ENCODE measurements around the gene RIN3.

RIN3 gene

DNA sequence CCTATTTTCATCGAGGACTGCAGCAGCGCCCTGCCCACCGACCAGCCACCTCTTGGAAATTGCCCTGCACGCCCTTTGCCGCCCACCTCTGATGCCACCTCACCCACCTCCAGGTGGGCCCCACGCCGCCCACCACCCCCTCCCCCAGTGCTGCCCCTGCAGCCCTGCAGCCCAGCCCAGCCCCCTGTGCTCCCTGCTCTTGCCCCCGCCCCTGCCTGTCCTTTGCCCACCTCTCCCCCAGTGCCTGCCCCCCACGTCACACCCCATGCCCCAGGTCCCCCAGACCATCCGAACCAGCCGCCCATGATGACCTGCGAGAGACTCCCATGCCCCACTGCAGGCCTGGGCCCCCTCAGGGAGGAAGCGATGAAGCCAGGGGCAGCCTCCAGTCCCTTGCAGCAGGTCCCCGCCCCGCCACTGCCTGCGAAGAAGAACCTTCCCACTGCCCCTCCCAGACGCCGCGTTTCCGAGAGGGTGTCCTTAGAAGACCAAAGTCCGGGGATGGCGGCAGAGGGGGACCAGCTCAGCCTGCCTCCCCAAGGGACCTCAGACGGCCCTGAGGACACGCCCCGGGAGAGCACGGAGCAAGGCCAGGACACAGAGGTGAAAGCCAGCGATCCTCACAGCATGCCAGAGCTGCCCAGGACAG, 138.3 kb downstream of the RIN3 start:
- TF ChIP-seq CTCF (IDR thresholded peaks at IDR 0.05): no peak

- TF ChIP-seq CTCF (IDR thresholded peaks at IDR 0.05): no peak
Observed at GRCh38 chr14:92652413-92653151, 139.0 kb downstream of the RIN3 start.

GRCh38 chr14:92653162-92653651, 139.6 kb downstream of the RIN3 start:
- TF ChIP-seq CTCF (IDR thresholded peaks at IDR 0.05): no peak

GRCh38 chr14:92654239-92654901, 140.8 kb downstream of the RIN3 start:
- TF ChIP-seq CTCF (IDR thresholded peaks at IDR 0.05): no peak

DNA sequence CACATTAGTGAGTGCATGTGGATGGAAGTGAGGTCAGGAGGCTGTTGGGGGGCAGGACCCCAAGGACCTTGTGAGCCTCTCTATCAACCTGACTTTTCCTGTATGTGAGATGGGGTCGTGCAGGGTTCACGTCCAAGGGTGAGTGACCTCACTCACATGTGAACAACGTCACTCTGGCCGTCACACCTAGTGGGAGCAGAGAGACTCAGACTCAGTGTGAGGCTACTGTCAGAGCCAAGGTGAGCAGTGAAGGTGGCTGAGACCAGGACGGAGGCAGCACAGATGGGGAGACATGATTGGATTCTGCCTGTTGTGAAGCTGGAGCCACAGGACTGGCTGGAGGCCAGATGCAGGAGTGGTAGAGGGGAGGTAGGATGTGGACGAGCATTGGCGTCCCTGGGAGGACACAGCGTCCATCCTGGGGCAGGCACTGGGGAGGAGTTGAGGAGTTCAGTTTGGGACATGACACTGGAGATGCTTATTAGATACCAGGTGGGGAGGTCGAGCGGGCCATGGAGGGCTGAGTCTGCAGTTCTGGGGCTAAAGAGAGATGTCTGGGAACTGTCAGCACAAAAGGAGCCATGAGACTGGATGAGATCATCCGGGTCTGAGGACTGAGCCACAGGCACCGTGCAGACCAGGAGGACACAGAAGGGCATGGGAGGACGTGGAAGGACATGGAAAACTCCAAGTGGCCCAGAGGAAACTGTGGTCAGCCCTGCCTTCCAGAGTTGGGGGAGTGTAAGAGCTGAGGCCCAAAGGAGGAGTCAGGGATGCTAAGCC, 142.0 kb downstream of the RIN3 start:
- TF ChIP-seq CTCF (IDR thresholded peaks at IDR 0.05): no peak

GRCh38 chr14:92656306-92657081, 142.9 kb downstream of the RIN3 start:
- TF ChIP-seq CTCF (IDR thresholded peaks at IDR 0.05): no peak

Measured in LNCAP (cell line).